Keratinocyte (primary cell): Measurements from ENCODE around the gene CHERP.

Experiments
- CTCF ChIP-seq, 3 experiments: IDR thresholded peaks in 1 of 3; conservative IDR thresholded peaks in 1 of 3; optimal IDR thresholded peaks in 1 of 3; 2 replicates in 2 of 3; 3 replicates in 1 of 3; pipeline versions ENCODE3 to v1.5.1; 2011; ENCODE audit warnings: low read length in 3 of 3, mild to moderate bottlenecking in 3 of 3, moderate library complexity in 2 of 3, control low read depth in 1 of 3, inconsistent platforms in 1 of 3; ENCODE audit not compliant: insufficient read depth in 2 of 3; ENCODE audit errors: extremely low read depth in 1 of 3
- EZH2 ChIP-seq: IDR thresholded peaks from one replicate; pipeline ENCODE4 v1.6.1; 2012; ENCODE audit warnings: inconsistent platforms, mild to moderate bottlenecking, low read length, moderate library complexity

GRCh38 chr19:16482745-16483144 is 59.5 kb downstream of the CHERP start:
- TF ChIP-seq CTCF (optimal IDR thresholded peaks at IDR 0.05 in 1 of 3, IDR thresholded peaks at IDR 0.05 in 1 of 3, conservative IDR thresholded peaks at IDR 0.05 in 1 of 3; ENCODE audit: extremely low read depth in 1 of 3, insufficient read depth in 2 of 3, low read length in 3 of 3) (no peak), EZH2 (no peak)
